Activated naive CD8-positive, alpha-beta T cell treated with anti-CD3 and anti-CD28 coated beads for 36 hours (primary cell): Measurements from ENCODE around the gene LRRC36. TPM values are rescaled to one million over a fixed set of nuclear protein-coding genes. Genes with fewer than 3 reads are reported as not detected.
A peak's percentile ranks its signal among the peaks of the same experiment; 100 is the strongest.

Experiments used
- DNase-seq: peaks from one replicate; pipeline ENCODE4 v3.0.0; 2021
- H3K27ac Mint-ChIP-seq: one replicate; pipeline ENCODE4 v1.8.0; 2022; ENCODE audit warnings: mild to moderate bottlenecking, moderate library complexity, mixed read lengths
- H3K27me3 Mint-ChIP-seq: one replicate; pipeline ENCODE4 v1.8.0; 2022; ENCODE audit warnings: mild to moderate bottlenecking, mixed read lengths
- H3K36me3 Mint-ChIP-seq: one replicate; pipeline ENCODE4 v1.8.0; 2021; ENCODE audit warnings: mild to moderate bottlenecking, mixed read lengths
- H3K4me1 Mint-ChIP-seq: one replicate; pipeline ENCODE4 v1.8.0; 2021; ENCODE audit warnings: mixed read lengths
- H3K4me3 Mint-ChIP-seq: one replicate; pipeline ENCODE4 v1.8.0; 2022; ENCODE audit warnings: mild to moderate bottlenecking, moderate library complexity, mixed read lengths
- H3K9me3 Mint-ChIP-seq: one replicate; pipeline ENCODE4 v1.8.0; 2022; ENCODE audit warnings: mixed read lengths
- total RNA-seq, 2 experiments: library from RNA; stranded (reverse); gene quantifications; one replicate each; pipeline ENCODE4 v1.2.3, GENCODE V29; 2021

The LRRC36 gene
- total RNA-seq, 2 experiments from 2014 or later = 0.82 to 1.1 TPM

GRCh38 chr16:67426022-67426421, 99.4 kb downstream of the LRRC36 start:
- H3K36me3 Mint-ChIP-seq = no peaks in the 10 kb centered on the region

GRCh38 chr16:67426950-67427349, 100.3 kb downstream of the LRRC36 start:
- no peak for DNase-seq
- Mint-ChIP-seq H3K36me3 (no peaks in the 10 kb centered on the region), H3K27me3 (peaks cover 39% of the 10 kb centered on the region), H3K4me3 (no peak overlapping the region), H3K27ac (no peak overlapping the region), H3K9me3 (no peaks in the 10 kb centered on the region), H3K4me1 (peaks cover 7% of the 10 kb centered on the region)

More at GRCh38 chr16:67426022-67426421, 99.4 kb downstream of the LRRC36 start:
- Mint-ChIP-seq H3K27ac (no peak overlapping the region), H3K4me3 (no peak overlapping the region), H3K27me3 (peaks cover 33% of the 10 kb centered on the region), H3K4me1 (peaks cover 4% of the 10 kb centered on the region), H3K9me3 (no peaks in the 10 kb centered on the region)
- DNase-seq = no peak

- Mint-ChIP-seq H3K9me3 (no peaks in the 10 kb centered on the region), H3K36me3 (no peaks in the 10 kb centered on the region), H3K4me1 (peaks cover 10% of the 10 kb centered on the region), H3K27ac (no peak overlapping the region), H3K4me3 (no peak overlapping the region), H3K27me3 (peaks cover 46% of the 10 kb centered on the region)
- peak; percentile 63 for DNase-seq
These were observed 101.6 kb downstream of the LRRC36 start for GRCh38 chr16:67428146-67428731.

DNA sequence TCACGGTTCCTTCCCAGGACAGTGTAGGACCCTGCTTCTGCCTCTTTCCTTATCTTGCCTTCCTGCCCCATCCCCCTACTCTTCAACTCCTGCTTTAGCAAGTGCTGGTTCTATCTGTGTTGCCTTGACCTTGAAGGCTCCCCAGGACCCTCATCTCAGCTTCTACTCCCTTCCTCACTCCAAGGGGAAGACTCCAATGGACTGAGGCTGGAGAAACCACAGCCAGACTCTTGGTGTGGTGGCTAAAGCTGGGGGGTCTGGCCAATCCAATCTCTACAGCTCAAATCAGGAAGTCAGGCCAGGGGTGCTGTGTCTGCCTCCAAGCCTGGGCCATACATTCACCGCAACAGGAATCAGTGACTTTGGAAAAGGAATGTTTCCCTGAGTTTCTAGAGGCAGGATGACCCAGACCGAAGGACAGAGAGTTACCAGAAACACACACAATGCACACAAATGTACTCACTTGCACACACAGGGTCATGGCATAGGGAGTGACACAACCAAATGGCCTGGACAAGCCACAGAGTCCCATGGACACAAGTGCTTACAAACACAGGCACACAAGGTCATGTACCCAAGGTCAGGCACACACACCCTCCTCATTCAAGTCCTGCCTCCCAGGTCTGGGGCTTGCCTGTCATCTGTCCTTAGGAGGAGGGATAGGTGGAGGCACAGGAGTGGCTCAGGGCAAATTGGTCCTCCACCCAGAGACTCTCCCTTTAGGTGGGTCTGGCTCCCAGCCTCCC, 102.6 kb downstream of the LRRC36 start:
- Mint-ChIP-seq H3K4me3 (peak overlapping the region; percentile 61), H3K27me3 (peaks cover 46% of the 10 kb centered on the region), H3K9me3 (no peaks in the 10 kb centered on the region), H3K4me1 (peaks cover 10% of the 10 kb centered on the region), H3K27ac (no peak overlapping the region), H3K36me3 (no peaks in the 10 kb centered on the region)
- no peak for DNase-seq

GRCh38 chr16:67429799-67430503, 103.3 kb downstream of the LRRC36 start:
- Mint-ChIP-seq H3K27ac (peak overlapping the region; percentile 65), H3K4me1 (peaks cover 10% of the 10 kb centered on the region), H3K36me3 (no peaks in the 10 kb centered on the region), H3K27me3 (peaks cover 45% of the 10 kb centered on the region), H3K9me3 (no peaks in the 10 kb centered on the region), H3K4me3 (peak overlapping the region; percentile 80)
- DNase-seq = no peak

- peaks cover 41% of the 10 kb centered on the region for H3K27me3 Mint-ChIP-seq
- H3K9me3 Mint-ChIP-seq = no peaks in the 10 kb centered on the region
- peak overlapping the region; percentile 65 for H3K27ac Mint-ChIP-seq
- H3K36me3 Mint-ChIP-seq = no peaks in the 10 kb centered on the region
- DNase-seq = peak; percentile 47
- peak overlapping the region; percentile 80 for H3K4me3 Mint-ChIP-seq
- peaks cover 10% of the 10 kb centered on the region for H3K4me1 Mint-ChIP-seq
These were observed 103.9 kb downstream of the LRRC36 start for GRCh38 chr16:67430504-67430976.

DNA sequence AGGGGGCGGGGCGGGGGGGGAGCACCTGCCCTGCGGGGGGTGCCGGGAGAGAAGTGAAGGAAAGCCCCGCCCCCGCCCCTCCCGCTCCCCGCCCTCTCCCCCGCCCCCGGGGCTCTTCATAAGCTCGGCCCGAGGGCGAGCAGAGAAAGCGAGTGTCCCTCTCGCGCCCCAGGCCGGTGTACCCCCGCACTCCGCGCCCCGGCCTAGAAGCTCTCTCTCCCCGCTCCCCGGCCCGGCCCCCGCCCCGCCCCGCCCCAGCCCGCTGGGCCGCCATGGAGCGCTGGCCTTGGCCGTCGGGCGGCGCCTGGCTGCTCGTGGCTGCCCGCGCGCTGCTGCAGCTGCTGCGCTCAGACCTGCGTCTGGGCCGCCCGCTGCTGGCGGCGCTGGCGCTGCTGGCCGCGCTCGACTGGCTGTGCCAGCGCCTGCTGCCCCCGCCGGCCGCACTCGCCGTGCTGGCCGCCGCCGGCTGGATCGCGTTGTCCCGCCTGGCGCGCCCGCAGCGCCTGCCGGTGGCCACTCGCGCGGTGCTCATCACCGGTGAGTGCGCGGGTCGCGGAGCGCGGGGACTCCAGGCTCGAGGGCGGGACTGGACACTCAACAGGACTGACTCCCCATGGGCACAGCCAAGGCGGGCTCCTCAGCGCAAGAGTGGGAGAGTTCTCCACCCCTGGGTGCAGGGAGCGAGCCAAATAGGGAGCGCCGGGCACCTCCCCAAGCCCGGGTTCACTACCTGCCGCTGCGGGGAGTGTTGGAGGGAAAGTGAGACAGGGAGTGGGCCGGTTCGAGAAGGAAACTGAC, 104.6 kb downstream of the LRRC36 start, which contains the start of gene HSD11B2:
Gene HSD11B2, plus strand, starts transcription at position 145 of the 798 bp plus-strand sequence. Its CDS starts 128 bp downstream, at position 273.
- Mint-ChIP-seq H3K4me3 (peak within 1 kb of the TSS; percentile 80), H3K36me3 (no peaks in the 10 kb centered on the region), H3K27me3 (peaks cover 41% of the 10 kb centered on the region), H3K9me3 (no peaks in the 10 kb centered on the region), H3K4me1 (peaks cover 10% of the 10 kb centered on the region), H3K27ac (peak within 1 kb of the TSS; percentile 65)
- DNase-seq = peak; percentile 42

DNA sequence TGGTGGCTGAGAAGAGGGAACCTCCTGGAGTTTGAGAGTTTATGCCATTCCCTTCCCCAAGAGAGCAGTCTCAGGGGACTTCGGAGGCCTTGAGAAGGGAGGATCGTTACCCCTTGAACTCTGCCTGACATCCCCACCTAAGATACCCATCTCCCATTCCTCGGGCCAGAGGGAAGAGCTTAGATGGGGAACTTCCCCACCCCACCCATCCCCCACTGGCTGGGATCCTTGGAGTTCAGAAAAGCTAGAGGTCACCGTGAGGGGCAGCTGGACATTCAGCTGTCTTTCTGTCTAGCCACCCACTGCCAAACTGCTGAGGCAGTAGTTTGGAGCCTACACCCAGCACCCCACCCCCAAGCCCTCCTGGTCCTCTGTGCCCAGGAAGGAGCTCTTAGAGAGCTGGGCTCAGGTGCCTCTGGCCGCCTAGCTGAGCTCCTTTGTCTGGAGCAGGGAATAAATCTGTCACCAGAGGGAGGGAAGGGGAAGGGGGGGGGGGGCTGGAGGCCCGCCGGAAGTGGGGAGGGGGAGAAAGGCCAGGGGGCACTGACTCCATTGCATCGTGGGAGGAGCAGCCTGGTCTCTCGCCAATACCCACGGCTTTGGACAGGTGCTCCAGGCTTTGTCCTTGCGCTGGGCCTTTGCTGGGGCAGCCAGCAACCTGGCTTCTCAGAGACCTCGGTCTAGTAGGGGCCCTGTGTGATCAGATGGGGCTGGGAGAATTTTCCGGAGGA, 105.3 kb downstream of the LRRC36 start:
- H3K36me3 Mint-ChIP-seq = peaks cover under 1% of the 10 kb centered on the region
- no peak for DNase-seq
- H3K27ac Mint-ChIP-seq = no peak overlapping the region
- H3K4me1 Mint-ChIP-seq = peaks cover 10% of the 10 kb centered on the region
- H3K4me3 Mint-ChIP-seq = peak overlapping the region; percentile 48
- peaks cover 35% of the 10 kb centered on the region for H3K27me3 Mint-ChIP-seq
- H3K9me3 Mint-ChIP-seq = no peaks in the 10 kb centered on the region

DNA sequence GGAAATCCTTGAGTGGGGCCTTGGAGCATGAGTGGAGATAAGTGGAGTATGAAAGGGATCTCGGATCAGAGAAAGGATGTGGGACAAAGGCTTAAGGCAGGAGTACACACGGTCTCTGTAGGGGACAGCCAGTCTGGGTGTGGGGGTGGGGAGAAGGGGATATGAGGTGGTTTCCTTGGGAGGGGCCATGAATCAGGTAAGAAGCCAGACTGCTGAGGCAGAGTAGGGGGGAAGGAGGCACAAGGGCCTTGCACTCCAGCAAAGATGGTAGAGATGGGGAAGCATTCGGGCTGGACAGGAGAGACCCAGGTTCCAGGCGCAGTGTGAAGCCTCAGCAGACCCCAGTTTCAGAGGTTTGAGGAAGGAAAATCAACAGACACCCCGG, 105.9 kb downstream of the LRRC36 start:
- Mint-ChIP-seq H3K4me3 (no peak overlapping the region), H3K27me3 (peaks cover 32% of the 10 kb centered on the region), H3K4me1 (peaks cover 10% of the 10 kb centered on the region), H3K9me3 (no peaks in the 10 kb centered on the region), H3K36me3 (peaks cover 2% of the 10 kb centered on the region), H3K27ac (no peak overlapping the region)
- no peak for DNase-seq

DNA sequence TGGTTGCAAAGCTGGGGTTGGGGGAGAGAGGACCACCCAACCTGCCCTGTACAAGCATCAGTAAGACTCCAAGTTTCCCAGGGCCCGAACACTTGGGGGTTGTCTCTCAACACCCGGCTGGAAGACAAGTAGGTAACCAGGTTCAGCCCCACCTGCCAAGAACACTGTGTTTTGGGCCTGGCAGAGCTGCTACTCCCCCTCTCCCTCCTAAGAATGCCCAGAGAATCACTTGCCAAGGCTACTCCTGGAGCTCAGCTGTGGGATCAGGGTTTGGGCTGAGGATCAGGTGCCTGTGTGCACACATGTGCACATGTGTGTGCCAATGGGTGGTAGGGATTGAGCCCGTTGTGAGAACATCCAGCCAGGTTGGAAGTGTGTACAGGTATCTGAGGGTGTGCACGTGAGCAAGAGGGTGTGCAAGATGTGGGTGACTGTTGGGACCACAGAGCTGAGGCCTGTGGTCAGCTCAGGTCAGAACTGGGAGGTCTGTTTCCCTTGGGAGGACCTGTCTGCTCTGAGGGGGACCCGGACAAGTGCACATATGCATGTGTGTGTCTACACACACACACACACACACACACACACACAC, 106.6 kb downstream of the LRRC36 start:
- H3K27me3 Mint-ChIP-seq = peaks cover 32% of the 10 kb centered on the region
- DNase-seq = no peak
- H3K4me3 Mint-ChIP-seq = no peak overlapping the region
- peaks cover 2% of the 10 kb centered on the region for H3K36me3 Mint-ChIP-seq
- no peak overlapping the region for H3K27ac Mint-ChIP-seq
- no peaks in the 10 kb centered on the region for H3K9me3 Mint-ChIP-seq
- peaks cover 15% of the 10 kb centered on the region for H3K4me1 Mint-ChIP-seq

Other genes starting within 250 kb of the LRRC36 start
- gene PHAF1, start 216.9 kb upstream of the LRRC36 start, total RNA-seq = 10 to 100 TPM; 13.8 to 14.9 TPM
- gene B3GNT9, start 175.8 kb upstream of the LRRC36 start, total RNA-seq = 1 to 10 TPM; 1.5 to 1.7 TPM
- gene TRADD, start 166.9 kb upstream of the LRRC36 start, total RNA-seq = 10 to 100 TPM; 15.3 to 16.0 TPM
- 1 to 10 TPM; 7.9 to 8.5 TPM for gene FBXL8, start 166.9 kb upstream of the LRRC36 start, total RNA-seq
- 10 to 100 TPM in 1 of 2 experiments, 1 to 10 TPM in 1; 9.3 to 10.1 TPM for gene HSF4, start 162.1 kb upstream of the LRRC36 start, total RNA-seq
- gene NOL3, start 156.3 kb upstream of the LRRC36 start, total RNA-seq = 1 to 10 TPM; 6.1 to 6.4 TPM
- 10 to 100 TPM; 15.8 to 16.7 TPM for gene MATCAP1, start 142.9 kb upstream of the LRRC36 start, total RNA-seq
- under 1 TPM in 1 of 2 experiments, not detected in 1; 0.19 TPM for gene EXOC3L1, start 136.7 kb upstream of the LRRC36 start, total RNA-seq
- gene E2F4, start 134.7 kb upstream of the LRRC36 start, total RNA-seq = 100 to 1,000 TPM; 130 to 136 TPM
- gene ELMO3, start 127.7 kb upstream of the LRRC36 start, total RNA-seq = 1 to 10 TPM; 4.3 to 4.5 TPM
- gene TMEM208, start 99.7 kb upstream of the LRRC36 start, total RNA-seq = 10 to 100 TPM; 46.5 to 48.6 TPM
- gene FHOD1, start 79.3 kb upstream of the LRRC36 start, total RNA-seq = 10 to 100 TPM; 76.4 to 79.9 TPM
- gene SLC9A5, start 77.8 kb upstream of the LRRC36 start, total RNA-seq = 1 to 10 TPM; 5.8 to 6.1 TPM
- gene PLEKHG4, start 47.3 kb upstream of the LRRC36 start, total RNA-seq = 10 to 100 TPM; 30.8 to 37.0 TPM
- 1 to 10 TPM; 2.2 to 3.0 TPM for gene KCTD19, start 74 bp upstream of the LRRC36 start, total RNA-seq
- gene TPPP3, start 66.7 kb downstream of the LRRC36 start, total RNA-seq = not detected
- gene ZDHHC1, start 89.7 kb downstream of the LRRC36 start, total RNA-seq = 1 to 10 TPM in 1 of 2 experiments, under 1 TPM in 1; 0.76 to 1.2 TPM
- 1 to 10 TPM; 2.8 to 3.1 TPM for gene HSD11B2, start 104.3 kb downstream of the LRRC36 start, total RNA-seq
- gene ATP6V0D1, start 154.3 kb downstream of the LRRC36 start, total RNA-seq = 10 to 100 TPM; 33.0 to 33.6 TPM
- under 1 TPM in 1 of 2 experiments, not detected in 1; 0.40 TPM for gene AGRP, start 156.7 kb downstream of the LRRC36 start, total RNA-seq
- gene RIPOR1, start 202.0 kb downstream of the LRRC36 start, total RNA-seq = 10 to 100 TPM; 13.9 to 14.0 TPM
- 10 to 100 TPM; 55.8 to 55.9 TPM for gene CTCF, start 235.7 kb downstream of the LRRC36 start, total RNA-seq